ENCODE data around the gene TCHH.
"Not testable (repeated sequence)": the region's sequence is repeated elsewhere in the genome, so short reads cannot be mapped to it uniquely, and the experiment has no call there.

Gene TCHH, protein sequence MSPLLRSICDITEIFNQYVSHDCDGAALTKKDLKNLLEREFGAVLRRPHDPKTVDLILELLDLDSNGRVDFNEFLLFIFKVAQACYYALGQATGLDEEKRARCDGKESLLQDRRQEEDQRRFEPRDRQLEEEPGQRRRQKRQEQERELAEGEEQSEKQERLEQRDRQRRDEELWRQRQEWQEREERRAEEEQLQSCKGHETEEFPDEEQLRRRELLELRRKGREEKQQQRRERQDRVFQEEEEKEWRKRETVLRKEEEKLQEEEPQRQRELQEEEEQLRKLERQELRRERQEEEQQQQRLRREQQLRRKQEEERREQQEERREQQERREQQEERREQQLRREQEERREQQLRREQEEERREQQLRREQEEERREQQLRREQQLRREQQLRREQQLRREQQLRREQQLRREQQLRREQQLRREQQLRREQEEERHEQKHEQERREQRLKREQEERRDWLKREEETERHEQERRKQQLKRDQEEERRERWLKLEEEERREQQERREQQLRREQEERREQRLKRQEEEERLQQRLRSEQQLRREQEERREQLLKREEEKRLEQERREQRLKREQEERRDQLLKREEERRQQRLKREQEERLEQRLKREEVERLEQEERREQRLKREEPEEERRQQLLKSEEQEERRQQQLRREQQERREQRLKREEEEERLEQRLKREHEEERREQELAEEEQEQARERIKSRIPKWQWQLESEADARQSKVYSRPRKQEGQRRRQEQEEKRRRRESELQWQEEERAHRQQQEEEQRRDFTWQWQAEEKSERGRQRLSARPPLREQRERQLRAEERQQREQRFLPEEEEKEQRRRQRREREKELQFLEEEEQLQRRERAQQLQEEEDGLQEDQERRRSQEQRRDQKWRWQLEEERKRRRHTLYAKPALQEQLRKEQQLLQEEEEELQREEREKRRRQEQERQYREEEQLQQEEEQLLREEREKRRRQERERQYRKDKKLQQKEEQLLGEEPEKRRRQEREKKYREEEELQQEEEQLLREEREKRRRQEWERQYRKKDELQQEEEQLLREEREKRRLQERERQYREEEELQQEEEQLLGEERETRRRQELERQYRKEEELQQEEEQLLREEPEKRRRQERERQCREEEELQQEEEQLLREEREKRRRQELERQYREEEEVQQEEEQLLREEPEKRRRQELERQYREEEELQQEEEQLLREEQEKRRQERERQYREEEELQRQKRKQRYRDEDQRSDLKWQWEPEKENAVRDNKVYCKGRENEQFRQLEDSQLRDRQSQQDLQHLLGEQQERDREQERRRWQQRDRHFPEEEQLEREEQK (N-terminal part only)

DNA sequence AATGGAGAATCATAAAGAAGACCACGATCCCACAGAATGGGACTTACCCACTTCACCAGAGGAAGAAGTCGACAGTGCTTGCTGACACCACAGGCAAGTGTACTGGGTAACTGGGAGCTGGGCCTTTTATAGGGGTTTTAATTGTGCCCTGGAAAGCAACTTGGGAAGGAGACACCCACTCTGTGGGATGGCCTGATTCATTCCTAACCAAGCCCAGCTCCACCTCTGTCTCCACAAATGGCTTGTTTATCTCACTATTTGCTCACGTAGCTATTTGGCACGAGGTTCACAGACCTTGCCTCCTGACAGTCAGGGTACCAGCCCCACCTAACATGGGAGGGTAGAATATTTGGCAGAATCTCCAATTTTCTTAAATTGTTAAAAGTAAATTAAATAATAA is at the start of gene TCHH:
Gene TCHH, minus strand, starts transcription at position 101 of the 400 bp plus-strand sequence. CDS start 1,364 bp downstream, outside the sequence.
- no peak for DNase-seq

DNA sequence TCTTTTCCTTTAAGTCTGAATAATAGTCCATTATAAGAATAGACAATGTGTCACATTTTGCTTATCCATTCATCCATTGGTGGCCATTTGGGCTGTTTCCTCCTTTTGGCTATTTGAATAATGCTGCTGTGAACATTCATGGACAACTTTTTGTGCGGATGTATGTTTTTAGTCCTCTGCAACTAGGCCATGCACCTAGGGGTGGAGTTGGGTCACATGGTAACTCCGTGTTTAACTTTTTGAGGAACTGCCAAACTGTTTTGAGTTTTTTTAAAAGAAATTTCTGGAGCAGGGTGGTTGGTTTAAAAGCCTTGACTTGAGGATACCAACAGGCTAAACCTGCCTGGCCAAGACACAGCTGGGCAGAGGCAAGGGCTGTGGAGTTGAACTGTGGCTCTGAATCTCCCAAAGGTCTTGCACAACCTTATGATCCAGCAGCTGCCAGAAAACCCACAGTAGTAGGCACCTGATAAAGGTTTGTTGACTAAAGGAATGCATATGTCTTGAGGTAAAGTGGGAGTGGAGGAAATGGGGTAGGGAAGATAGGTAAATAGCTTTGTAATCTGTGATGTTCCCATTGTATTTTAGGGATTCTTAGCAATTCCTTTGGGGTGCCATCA is 49.4 kb upstream of the TCHH start:
- no peak for DNase-seq

DNA sequence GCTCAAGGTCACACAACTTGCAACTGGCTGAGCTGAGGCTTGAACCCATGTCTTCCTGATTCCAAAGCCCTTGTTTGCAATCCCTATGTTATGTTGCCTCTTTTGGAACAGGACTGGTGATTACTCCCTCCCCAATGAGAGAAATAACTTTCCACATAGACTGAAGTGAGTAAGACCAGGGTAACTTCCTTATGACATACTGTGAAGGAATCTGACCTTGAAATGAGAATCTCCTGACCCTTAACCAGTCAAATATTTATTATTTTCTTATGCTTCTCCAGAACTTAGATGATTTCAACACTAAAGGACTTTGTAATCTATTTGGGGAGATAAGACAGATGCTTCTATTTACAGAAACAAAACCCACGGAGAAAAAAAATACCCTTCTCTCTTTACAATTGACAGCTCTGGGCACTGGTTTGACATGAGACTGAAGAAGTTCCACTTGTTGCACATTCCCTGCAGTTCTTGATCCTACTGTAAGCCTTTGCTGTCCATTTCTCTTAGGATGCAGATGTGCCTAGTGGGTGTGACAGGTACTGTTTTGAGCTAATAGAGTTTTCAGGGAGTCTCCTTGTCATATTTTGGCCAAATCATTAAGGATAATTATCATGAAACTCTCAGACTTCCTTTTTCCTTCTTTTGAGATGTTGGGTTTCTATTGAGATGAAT is 47.7 kb upstream of the TCHH start:
- DNase-seq = no peak

DNA sequence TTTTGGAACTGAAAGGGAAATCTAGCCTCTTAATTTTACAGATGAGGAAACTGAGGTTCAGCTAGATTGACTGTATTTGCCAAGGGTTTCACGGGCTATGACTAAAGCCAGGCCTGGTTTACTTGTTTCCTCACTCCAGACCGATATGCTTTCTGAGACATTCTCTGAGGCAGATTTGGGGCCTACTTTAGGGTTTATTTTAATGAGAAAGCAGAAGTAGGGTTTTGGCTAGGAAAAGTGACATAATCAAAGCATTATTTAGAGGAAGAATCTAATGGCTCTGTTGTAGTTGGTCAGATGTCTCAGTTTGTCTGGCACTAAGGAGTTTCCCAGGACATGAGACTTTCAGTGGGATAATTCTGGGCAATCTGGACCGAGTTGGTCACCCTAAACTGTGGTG is 45.3 kb upstream of the TCHH start:
- DNase-seq = no peak

DNA sequence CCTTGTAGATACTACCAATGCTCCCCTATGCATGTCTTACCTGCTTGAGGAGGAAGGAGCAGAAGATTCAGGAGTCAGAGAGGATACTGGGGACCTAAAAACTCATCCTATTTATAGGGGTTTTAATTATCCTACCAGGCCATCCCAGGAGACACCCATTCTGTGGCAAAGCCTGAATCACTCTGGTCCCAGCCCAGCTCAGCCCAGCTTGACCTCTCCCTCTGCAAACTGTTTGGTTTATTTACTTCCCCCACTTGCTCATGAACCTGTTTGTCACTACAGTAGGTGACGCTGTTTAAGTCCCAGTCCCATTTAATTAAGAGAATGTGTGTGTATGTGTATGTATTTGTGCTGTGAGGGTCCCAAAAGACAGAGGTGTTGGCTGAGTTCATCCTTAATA is 43.9 kb upstream of the TCHH start, which contains the start of gene RPTN:
Gene RPTN, minus strand, starts transcription at position 85 of the 400 bp plus-strand sequence. CDS start 1,339 bp downstream, outside the sequence.
- no peak for DNase-seq

DNA sequence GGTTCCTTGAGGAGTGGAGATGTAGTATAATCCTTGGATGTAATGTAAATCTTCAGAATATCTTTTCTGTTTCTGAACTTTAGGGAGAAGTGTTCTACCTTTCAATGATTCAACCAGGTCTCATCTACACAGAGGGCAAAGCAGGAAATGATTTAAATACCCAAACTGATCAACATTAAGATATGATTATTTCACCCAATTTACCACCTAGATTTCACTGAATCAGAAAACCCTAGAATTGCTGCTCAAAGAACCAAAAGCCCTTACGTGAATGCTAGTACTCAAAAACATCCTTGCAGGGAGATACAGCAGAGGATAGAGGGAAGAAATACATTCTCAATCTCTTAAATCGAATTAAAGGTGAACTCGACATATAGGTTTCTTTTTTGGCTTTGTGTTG is 38.8 kb upstream of the TCHH start:
- DNase-seq = no peak

DNA sequence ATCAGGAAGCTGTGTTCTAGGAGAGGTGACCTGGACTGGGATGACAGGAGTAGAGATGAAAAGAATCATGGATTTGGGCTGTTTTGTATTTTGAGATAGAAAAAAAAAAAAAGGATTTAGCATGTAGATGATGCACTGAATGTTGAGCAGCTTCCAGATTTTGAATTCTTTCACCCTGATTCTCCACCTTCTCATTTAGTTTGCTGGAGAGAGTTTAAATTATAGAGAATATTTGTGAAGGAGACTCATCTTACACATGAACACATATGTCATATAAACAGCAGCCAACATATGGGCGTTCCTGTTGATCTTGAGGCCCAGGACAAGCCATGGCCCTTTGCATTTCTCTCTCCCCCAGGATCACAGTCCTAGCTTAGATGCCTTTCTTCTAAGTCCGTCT is 36.4 kb upstream of the TCHH start:
- DNase-seq = no peak

DNA sequence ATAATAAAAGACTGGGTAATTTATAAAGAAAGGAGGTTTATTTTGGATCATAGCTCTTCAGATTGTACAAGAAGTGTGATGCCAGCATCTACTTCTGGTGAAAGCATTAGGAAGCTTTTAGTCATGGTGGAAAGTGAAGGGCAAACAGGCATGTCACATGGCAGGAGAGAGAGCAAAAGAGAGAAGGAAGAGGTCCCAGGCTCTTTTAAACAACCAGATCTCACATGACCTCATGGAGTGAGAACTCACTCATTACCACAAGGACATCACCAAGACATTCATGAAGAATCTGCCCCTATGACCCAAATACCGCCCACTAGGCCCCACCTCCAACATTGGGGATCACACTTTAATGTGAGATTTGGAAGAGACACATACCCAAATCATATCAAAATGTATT is 33.7 kb upstream of the TCHH start:
- DNase-seq = no peak

DNA sequence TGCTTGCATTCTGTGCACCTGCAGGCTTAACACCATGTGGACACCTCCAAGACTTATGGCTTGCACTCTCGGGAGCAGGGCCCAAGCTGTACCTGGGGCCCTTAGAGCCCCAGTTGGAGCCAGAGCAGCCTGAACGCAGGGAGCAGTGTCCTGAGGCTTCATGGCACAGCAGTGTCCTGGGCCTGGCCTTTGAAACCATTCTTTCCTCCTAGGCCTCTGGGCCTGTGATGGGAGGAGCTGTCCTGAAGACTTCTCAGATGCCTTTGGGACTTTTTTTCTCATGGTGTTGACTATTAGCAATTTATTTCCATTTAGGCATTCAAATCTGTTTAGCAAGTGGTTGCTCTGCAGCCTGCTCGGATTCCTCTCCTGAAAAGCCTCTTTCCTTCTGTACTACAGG is 32.8 kb upstream of the TCHH start:
- no peak for DNase-seq

DNA sequence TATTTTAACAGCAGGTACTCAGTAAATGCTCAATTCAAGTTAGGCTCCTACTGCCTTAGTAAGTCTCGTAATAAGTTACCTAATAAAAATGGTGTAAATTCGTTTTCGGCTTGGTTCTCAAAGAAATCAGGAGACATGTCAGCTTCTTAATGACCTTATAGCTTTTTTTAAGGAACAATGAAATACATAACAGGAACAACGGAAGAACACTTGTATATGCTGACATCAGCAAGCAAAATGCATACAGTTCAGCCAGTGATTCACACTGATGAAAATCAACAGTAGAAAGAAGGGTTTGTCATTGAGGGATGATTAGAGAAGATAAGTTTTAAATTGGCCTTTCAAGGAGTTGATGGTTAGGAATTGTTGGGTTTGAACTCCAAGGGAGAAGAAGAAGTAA is 30.5 kb upstream of the TCHH start:
- no peak for DNase-seq

DNA sequence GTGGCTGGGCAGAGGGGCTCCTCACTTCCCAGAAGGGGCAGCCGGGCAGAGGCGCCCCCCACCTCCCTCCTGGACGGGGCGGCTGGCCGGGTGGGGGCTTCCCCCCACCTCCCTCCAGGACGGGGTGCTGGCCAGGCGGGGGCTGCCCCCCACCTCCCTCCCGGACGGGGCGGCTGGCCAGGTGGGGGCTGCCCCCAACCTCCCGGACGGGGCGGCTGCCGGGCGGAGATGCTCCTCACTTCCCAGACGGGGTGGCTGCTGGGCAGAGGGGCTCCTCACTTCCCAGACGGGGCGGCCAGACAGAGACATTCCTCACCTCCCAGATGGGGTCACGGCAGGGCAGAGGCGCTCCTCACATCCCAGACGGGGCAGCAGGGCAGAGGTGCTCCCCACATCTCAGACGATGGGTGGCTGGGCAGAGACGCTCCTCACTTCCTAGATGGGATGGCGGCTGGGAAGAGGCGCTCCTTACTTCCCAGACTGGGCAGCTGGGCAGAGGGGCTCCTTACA is 29.5 kb upstream of the TCHH start:
- DNase-seq = not testable (repeated sequence)

DNA sequence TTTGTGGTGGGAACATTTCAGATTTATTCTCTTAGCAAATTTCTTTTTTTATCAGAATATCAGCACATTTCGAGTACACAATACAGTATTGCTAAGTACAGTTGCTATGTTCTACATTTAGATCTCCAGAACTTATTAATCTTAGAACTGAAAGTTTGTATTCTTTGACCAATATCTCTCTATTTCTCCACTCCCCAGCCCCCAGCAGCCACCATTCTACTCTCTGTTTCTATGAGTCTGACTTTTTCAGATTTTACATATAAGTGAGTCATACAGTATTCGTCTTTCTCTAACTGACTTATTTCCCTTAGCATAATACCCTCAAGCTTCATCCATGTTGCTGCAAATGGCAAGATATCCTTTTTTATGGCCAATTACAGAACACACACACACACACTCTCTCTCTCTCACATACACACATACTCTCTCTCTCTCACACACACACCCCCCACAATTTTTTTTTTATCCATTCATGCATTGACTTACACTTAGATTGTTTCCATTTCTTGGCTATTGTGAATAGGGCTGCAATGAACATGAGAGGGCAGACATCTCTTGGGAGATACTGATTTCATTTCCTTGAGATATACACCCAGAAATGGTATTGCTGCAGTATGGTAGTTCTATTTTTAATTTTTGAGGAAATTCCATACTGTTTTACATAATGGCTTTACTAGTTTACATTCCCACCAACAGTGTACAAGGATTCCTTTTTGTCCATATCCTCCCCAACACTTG is 28.1 kb upstream of the TCHH start:
- DNase-seq = no peak

DNA sequence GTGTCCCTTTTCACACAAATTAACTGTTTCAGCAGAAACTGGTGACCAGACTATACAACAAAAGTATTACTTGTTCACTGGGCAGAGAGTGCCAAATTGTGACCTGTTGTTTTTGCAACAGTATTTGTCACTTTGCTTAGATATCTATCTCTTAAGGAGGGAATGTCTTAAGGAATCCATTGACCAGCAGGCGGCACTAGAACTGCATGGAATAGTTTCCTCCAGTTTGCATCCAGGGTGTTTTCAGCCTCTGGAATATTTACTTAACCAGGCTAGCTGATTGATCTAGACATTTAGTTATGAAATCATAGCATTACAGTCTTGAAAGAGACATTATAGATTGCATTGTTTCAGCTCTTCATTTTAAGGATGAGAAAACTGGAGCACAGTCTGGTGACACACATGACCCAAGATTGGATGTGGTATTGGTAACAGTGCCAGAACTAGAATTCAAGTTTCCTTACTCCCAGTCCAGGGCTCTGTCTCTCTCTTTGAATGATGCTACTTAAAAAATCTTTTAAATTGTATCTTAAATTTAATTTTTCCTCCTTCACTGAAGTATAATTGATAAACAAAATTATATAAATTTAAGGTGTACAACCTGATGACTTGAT is 26.8 kb upstream of the TCHH start:
- DNase-seq = peak; percentile 2

DNA sequence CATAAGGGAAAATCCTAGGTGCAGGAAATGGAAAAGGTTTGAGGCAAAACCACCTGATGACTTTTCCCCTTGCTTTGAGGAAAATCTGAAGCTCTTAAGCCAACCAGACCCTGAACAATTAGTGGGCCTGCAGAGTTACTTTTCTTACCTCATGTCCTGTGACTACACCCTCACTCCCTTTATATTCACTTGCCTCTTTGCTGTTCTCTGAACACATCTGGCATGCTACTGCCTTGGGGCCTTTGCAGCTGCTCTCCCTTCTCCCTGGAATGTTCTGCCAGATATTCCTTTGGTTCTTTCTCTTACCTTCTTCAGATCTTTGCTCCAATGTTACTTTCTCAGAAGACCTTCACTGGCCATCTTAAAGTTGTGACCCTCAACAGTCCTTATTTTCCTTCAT is 22.0 kb upstream of the TCHH start:
- no peak for DNase-seq

DNA sequence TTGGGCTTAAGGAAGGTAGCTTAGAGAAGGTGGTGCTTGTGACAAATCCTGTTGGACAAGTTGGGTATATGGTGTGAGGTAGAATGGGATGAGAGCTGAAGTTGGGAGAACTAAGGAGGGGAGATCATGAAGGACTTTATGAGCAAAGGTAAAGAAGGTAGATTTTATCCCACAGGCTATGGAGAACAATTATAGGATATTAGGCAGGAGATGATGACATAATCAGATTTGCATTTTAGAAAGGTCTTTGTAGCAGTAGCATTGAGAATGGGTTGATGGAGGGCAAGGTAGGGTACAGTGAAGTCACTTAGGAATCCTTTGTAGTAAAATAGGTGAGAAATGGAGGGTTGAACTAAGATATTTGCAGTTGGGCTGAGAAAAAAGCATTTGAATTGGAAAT is 14.9 kb upstream of the TCHH start:
- no peak for DNase-seq

DNA sequence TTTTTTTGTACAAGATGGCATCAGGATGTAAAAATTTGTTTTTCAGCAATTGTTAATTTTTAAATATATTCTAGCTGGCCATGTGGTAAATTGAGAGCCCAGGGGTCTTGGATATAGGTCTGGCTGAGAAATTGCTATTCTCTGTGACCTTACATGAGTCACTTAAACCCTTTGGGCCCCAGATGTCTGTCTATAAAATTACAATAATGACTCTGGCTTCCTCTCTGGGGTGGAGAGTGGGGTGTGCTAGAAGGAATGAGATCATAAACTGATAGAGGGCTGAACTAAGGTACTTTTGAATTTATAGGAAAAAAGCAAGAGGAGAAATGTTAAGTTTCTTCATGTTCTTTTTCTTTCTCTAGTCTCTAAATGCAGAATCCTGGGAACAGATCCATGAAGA is 12.4 kb upstream of the TCHH start:
- no peak for DNase-seq

DNA sequence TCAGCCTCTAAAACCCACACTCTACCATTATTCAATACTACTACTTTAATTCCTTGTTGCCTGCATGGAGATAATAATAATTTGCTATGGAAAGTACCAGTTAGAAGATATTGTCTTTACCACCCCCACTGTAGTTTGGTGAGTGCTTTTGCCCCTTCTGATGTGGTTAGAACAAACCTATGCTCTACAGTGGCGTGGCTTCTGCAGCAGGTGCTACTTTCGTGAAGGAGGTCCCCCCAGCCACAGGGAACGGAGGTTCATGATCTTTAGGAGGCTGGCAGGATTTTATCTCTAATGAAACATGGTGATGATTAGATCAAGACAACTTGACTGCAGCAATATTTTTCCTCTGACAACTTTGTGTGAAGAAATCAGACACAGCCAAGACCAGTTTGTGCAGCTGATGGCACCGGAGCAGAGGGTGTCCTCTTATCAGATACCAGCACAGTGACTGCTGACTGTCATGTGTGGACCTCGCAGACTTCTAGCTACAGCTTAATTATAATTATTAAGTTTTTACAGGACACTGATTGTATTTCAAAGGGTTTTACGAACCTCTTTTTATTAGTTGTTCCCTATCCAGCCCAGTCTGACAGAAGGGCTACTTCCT is 10.7 kb upstream of the TCHH start:
- DNase-seq = no peak

DNA sequence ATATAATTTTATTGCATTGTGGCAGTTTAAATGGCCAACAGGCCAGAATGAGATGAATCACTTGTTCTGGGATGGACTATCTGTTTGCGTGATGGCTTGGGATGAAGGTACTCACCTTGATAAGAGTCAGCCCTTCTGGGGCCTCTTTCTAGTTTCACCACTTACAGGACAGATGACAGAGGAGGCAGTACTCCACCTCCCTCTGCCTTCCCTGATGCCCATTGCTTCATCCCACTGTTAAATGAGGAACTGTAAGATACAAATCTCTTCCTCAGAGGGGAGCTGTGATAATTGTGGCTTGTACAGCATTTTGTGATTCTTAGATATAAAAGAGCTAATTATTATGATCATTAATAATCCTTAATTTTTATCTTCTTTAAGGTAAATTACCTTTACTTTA is 3.7 kb upstream of the TCHH start:
- DNase-seq = no peak

DNA sequence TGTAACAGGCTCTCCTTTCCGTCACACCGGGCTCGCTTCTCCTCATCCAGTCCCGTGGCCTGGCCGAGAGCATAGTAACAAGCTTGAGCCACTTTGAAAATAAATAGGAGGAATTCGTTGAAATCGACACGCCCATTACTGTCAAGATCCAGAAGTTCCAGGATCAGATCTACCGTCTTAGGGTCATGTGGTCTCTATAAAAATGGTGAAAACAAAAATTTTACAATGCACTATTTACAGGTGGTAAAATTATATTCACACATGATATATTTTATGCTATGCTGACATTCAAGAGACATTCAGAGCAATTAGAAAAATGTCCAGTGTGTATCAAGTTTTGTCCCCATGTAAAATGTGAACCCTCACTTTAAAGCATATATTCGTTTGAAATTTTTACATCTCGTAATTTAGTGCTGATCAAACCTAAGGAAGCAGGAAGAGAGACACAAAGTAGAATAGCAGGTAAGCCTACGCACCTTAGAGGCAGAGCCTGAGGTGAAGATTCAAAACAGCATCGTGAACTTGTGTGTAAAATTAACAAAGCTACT is 2.3 kb downstream of the TCHH start:
- no peak for DNase-seq
